ENCODE measurements around the gene ABI2. TPM values are rescaled to one million over a fixed set of nuclear protein-coding genes. Genes with fewer than 3 reads are reported as not detected.

The ABI2 gene
- total RNA-seq, 1 experiment from 2014 or later = 75.6 TPM

- RAD21 ChIA-PET (ENCODE audit: low non-redundant PET in 1 of 2, low total read pairs in 2 of 2, uncharacterized antibody in 2 of 2, unreplicated experiment in 2 of 2) = no interaction called here
- POLR2A ChIA-PET = no interaction called here
- no peaks in the 10 kb centered on the region for H3K9me3 ChIP-seq (ENCODE audit: control insufficient read depth in 1 of 2, insufficient read depth in 1 of 2, low read depth in 1 of 2, low read length in 2 of 2)
- H3K27me3 ChIP-seq (ENCODE audit: insufficient read depth, low read length) = no peaks in the 10 kb centered on the region
- no peak overlapping the region for H3K4me3 ChIP-seq (replicated peaks in 1 of 2; ENCODE audit: low read depth in 1 of 2, low read length in 2 of 2)
- DNase-seq (ENCODE audit: low read depth, low spot score) = no peak
- H3K27ac ChIP-seq (ENCODE audit: low read depth, low read length) = no peak overlapping the region
- H2AFZ ChIP-seq (ENCODE audit: low read depth, low read length, poor library complexity, severe bottlenecking) = no peak overlapping the region
- H3K9ac ChIP-seq (ENCODE audit: low read length) = no peak overlapping the region
- no peaks in the 10 kb centered on the region for H3K9me2 ChIP-seq (ENCODE audit: insufficient read depth)
- H4K20me1 ChIP-seq (ENCODE audit: insufficient read depth) = no peaks in the 10 kb centered on the region
- CTCF ChIA-PET = no interaction called here
- ATAC-seq = no peak
- intact Hi-C loops (cut with micrococcal nuclease) = no loop called here
- peaks cover 2 to 6% of the 10 kb centered on the region in 2 experiments; a peak in 1 of 4 replicates for H3K36me3 ChIP-seq (ENCODE audit: control insufficient read depth in 1 of 2, insufficient read depth in 2 of 2, low read length in 2 of 2)
- TF ChIP-seq ATF3 (IDR thresholded peaks at IDR 0.05) = no peak
- TF ChIP-seq RAD21 (IDR thresholded peaks at IDR 0.05; ENCODE audit: low read depth) = no peak
- TF ChIP-seq ZBTB33 (IDR thresholded peaks at IDR 0.05; ENCODE audit: extremely low read depth, insufficient replicate concordance, low read length) = no peak
- TF ChIP-seq EZH2phosphoT487 (IDR thresholded peaks at IDR 0.05; ENCODE audit: borderline replicate concordance) = no peak
- TF ChIP-seq POLR2AphosphoS5 (IDR thresholded peaks at IDR 0.05; ENCODE audit: low read depth, low read length) = no peak
- TF ChIP-seq SP1 (IDR thresholded peaks at IDR 0.05; ENCODE audit: low read depth) = no peak
- TF ChIP-seq ELF1 (IDR thresholded peaks at IDR 0.05; ENCODE audit: borderline replicate concordance, low read depth) = no peak
- TF ChIP-seq SRF (IDR thresholded peaks at IDR 0.05; ENCODE audit: low read depth) = no peak
- TF ChIP-seq REST (IDR thresholded peaks at IDR 0.05; ENCODE audit: low read depth) = no peak
- TF ChIP-seq TCF7L2 (IDR thresholded peaks at IDR 0.05; ENCODE audit: borderline replicate concordance, extremely low read depth, insufficient read depth, insufficient read length) = no peak
- TF ChIP-seq CTCF (IDR thresholded peaks at IDR 0.05 in 2 of 3, conservative IDR thresholded peaks at IDR 0.05 in 1 of 3; ENCODE audit: borderline replicate concordance in 1 of 3, insufficient read depth in 1 of 3, low read depth in 2 of 3, low read length in 2 of 3) = no peak
- TF ChIP-seq CBX3 (IDR thresholded peaks at IDR 0.05; ENCODE audit: low read depth) = no peak
- no peak for TF ChIP-seq EGR1 (IDR thresholded peaks at IDR 0.05; ENCODE audit: low read depth)
- no peak for TF ChIP-seq ZFX (IDR thresholded peaks at IDR 0.05)
- TF ChIP-seq FOSL1 (IDR thresholded peaks at IDR 0.05; ENCODE audit: low read depth) = no peak
- TF ChIP-seq POLR2A (IDR thresholded peaks at IDR 0.05; ENCODE audit: borderline replicate concordance, extremely low read depth, insufficient read depth, insufficient read length) = no peak
- TF ChIP-seq EZH2 (IDR thresholded peaks at IDR 0.05) = no peak
- no peak for TF ChIP-seq JUND (IDR thresholded peaks at IDR 0.05)
- TF ChIP-seq MAX (IDR thresholded peaks at IDR 0.05) = no peak
- H3K4me2 ChIP-seq (ENCODE audit: low read length) = no peak overlapping the region
- no peaks in the 10 kb centered on the region for H3K79me2 ChIP-seq (ENCODE audit: insufficient read depth, low read length)
- peaks cover 2 to 8% of the 10 kb centered on the region in 2 experiments for H3K4me1 ChIP-seq (ENCODE audit: control insufficient read depth in 1 of 2, insufficient read depth in 2 of 2, low read length in 2 of 2)
- BruUV-seq (replicated peaks) = no TSS peak
Observed at GRCh38 chr2:203286532-203286931, 41.7 kb upstream of the ABI2 start.

All from HCT116 (cell line).